OCI-LY3 (cell line): ENCODE data around the gene CCDC40.

Source experiments
- H2AFZ ChIP-seq: fragments of 200-600, 300-600 bp; shearing (Covaris generic); 2 replicates; pipeline ENCODE4 v1.6.0; 2014; ENCODE audit warnings: antibody characterized with exemption, low read depth, low read length
- H3K27ac ChIP-seq: fragments of 200-600, 300-600 bp; sonication (generic); 2 replicates; pipeline ENCODE4 v1.5.1; 2014; ENCODE audit warnings: mild to moderate bottlenecking, low read length, moderate library complexity, mixed read lengths
- H3K27me3 ChIP-seq: fragments of 200-600, 300-600 bp; sonication (generic); 2 replicates; pipeline ENCODE4 v1.6.1; 2014; ENCODE audit warnings: low read depth, low read length, mixed read lengths
- H3K36me3 ChIP-seq: fragments of 200-600, 300-600 bp; sonication (generic); replicated peaks from 2 replicates; pipeline ENCODE3; 2014; ENCODE audit warnings: low read depth, low read length, mixed read lengths
- H3K4me1 ChIP-seq: fragments of 300-600, 200-600 bp; sonication (generic); 2 replicates; pipeline ENCODE4 v1.6.1; 2014; ENCODE audit warnings: low read length, mixed read lengths
- H3K4me2 ChIP-seq: fragments of 200-600, 300-600 bp; sonication (generic); 2 replicates; pipeline ENCODE4 v1.6.1; 2014; ENCODE audit warnings: low read length, mixed read lengths
- H3K4me3 ChIP-seq: fragments of 300-600, 200-600 bp; sonication (generic); 2 replicates; pipeline ENCODE4 v1.5.1; 2014; ENCODE audit warnings: antibody characterized with exemption, mild to moderate bottlenecking, low read length, moderate library complexity
- H3K79me2 ChIP-seq: fragments of 300-600, 200-600 bp; shearing (Covaris generic); 2 replicates; pipeline ENCODE4 v1.6.1; 2014; ENCODE audit warnings: mild to moderate bottlenecking, low read length, mixed read lengths
- H3K9ac ChIP-seq: fragments of 300-600, 200-600 bp; shearing (Covaris generic); 2 replicates; pipeline ENCODE4 v1.6.0; 2014; ENCODE audit warnings: mild to moderate bottlenecking, low read length, moderate library complexity
- H3K9me3 ChIP-seq: fragments of 200-600, 300-600 bp; shearing (Covaris generic); 2 replicates; pipeline ENCODE4 v1.6.1; 2014; ENCODE audit warnings: low read length, mixed read lengths; ENCODE audit not compliant: insufficient read depth
- H4K20me1 ChIP-seq: fragments of 200-600, 300-600 bp; sonication (generic); 2 replicates; pipeline ENCODE4 v1.6.1; 2016; ENCODE audit warnings: low read length, mixed read lengths; ENCODE audit not compliant: insufficient read depth
- CTCF ChIP-seq: fragments of 200-600, 300-600 bp; sonication (generic); IDR thresholded peaks from 2 replicates; pipeline ENCODE4 v1.5.1; 2014; ENCODE audit warnings: antibody characterized with exemption, low read length, low read depth
- EZH2phosphoT487 ChIP-seq: fragments of 200-600 bp; shearing (Covaris generic); IDR thresholded peaks from 2 replicates; pipeline ENCODE4 v1.6.1; 2018; ENCODE audit warnings: antibody characterized with exemption, mixed run types, low read depth

The CCDC40 gene

GRCh38 chr17:80130992-80131391 is 94.5 kb downstream of the CCDC40 start:
- Histone ChIP-seq H3K4me1 (no peaks in the 10 kb centered on the region), H3K27me3 (no peaks in the 10 kb centered on the region), H4K20me1 (no peaks in the 10 kb centered on the region), H3K79me2 (no peaks in the 10 kb centered on the region), H3K4me3 (no peak overlapping the region), H3K9ac (no peak overlapping the region), H2AFZ (no peak overlapping the region), H3K4me2 (no peak overlapping the region), H3K27ac (no peak overlapping the region), H3K36me3 (peaks cover 27% of the 10 kb centered on the region), H3K9me3 (no peaks in the 10 kb centered on the region)
- TF ChIP-seq EZH2phosphoT487: no peak
- no peak for TF ChIP-seq CTCF

- H3K36me3 ChIP-seq: peaks cover 45% of the 10 kb centered on the region
- H2AFZ ChIP-seq: no peak overlapping the region
- no peak overlapping the region for H3K4me3 ChIP-seq
- H3K9ac ChIP-seq: no peak overlapping the region
- no peaks in the 10 kb centered on the region for H3K9me3 ChIP-seq
- H3K4me2 ChIP-seq: no peak overlapping the region
- TF ChIP-seq EZH2phosphoT487 (no peak), CTCF (no peak)
- no peak overlapping the region for H3K27ac ChIP-seq
- H4K20me1 ChIP-seq: no peaks in the 10 kb centered on the region
- H3K79me2 ChIP-seq: no peaks in the 10 kb centered on the region
- H3K4me1 ChIP-seq: no peaks in the 10 kb centered on the region
- no peaks in the 10 kb centered on the region for H3K27me3 ChIP-seq
Observed at GRCh38 chr17:80132906-80133625, 96.6 kb downstream of the CCDC40 start.

- H3K36me3 ChIP-seq: peaks cover 50% of the 10 kb centered on the region
Observed at GRCh38 chr17:80133626-80133970, 97.2 kb downstream of the CCDC40 start.

GRCh38 chr17:80137131-80137530 is 100.7 kb downstream of the CCDC40 start:
- Histone ChIP-seq H3K9ac (no peak overlapping the region), H3K27ac (no peak overlapping the region), H3K79me2 (peaks cover 5% of the 10 kb centered on the region), H2AFZ (no peak overlapping the region), H3K4me1 (no peaks in the 10 kb centered on the region), H4K20me1 (no peaks in the 10 kb centered on the region), H3K9me3 (no peaks in the 10 kb centered on the region), H3K4me2 (no peak overlapping the region), H3K27me3 (no peaks in the 10 kb centered on the region), H3K36me3 (peaks cover 74% of the 10 kb centered on the region), H3K4me3 (no peak overlapping the region)
- TF ChIP-seq CTCF (no peak), EZH2phosphoT487 (no peak)

More at GRCh38 chr17:80133626-80133970, 97.2 kb downstream of the CCDC40 start:
- Histone ChIP-seq H3K27ac (no peak overlapping the region), H4K20me1 (no peaks in the 10 kb centered on the region), H3K9ac (no peak overlapping the region), H3K4me1 (no peaks in the 10 kb centered on the region), H3K9me3 (no peaks in the 10 kb centered on the region), H3K27me3 (no peaks in the 10 kb centered on the region), H3K79me2 (no peaks in the 10 kb centered on the region), H3K4me2 (no peak overlapping the region), H3K4me3 (no peak overlapping the region), H2AFZ (no peak overlapping the region)
- TF ChIP-seq CTCF: no peak
- no peak for TF ChIP-seq EZH2phosphoT487
